Activated CD4-positive, alpha-beta T cell treated with anti-CD3 and anti-CD28 coated beads for 36 hours (primary cell): ENCODE measurements around the gene PTGR2. TPM values are rescaled to one million over a fixed set of nuclear protein-coding genes. Genes with fewer than 3 reads are reported as not detected.
"Not testable (repeated sequence)": the region's sequence is repeated elsewhere in the genome, so short reads cannot be mapped to it uniquely, and the experiment has no call there.

Experiments used
- ATAC-seq: fragments of 200-7000 bp; cut with Tn5 transposase; one replicate; pipeline ENCODE4 v1.10.0; 2021; ENCODE audit warnings: mild to moderate bottlenecking, moderate library complexity
- CTCF ChIA-PET: fragments of 350-600 bp; sonication (Branson Sonifier 250); formaldehyde crosslinking; loops from one replicate; lab custom pipeline; 2021; ENCODE audit warnings: antibody characterized with exemption; lab: Charles Lee
- POLR2A ChIA-PET: fragments of 350-600 bp; sonication (Branson Sonifier 250); formaldehyde crosslinking; loops from one replicate; lab custom pipeline; 2021; ENCODE audit warnings: antibody characterized with exemption, inconsistent platforms; lab: Charles Lee
- DNase-seq: peaks from one replicate; pipeline ENCODE4 v3.0.0-alpha.2; 2020
- H3K27ac Mint-ChIP-seq: one replicate; pipeline ENCODE4 v1.8.0; 2021; ENCODE audit warnings: mixed read lengths
- H3K27me3 Mint-ChIP-seq: one replicate; pipeline ENCODE4 v1.8.0; 2021; ENCODE audit warnings: mixed read lengths
- H3K36me3 Mint-ChIP-seq: one replicate; pipeline ENCODE4 v1.8.0; 2021; ENCODE audit warnings: low read depth, mixed read lengths
- H3K4me1 Mint-ChIP-seq: one replicate; pipeline ENCODE4 v1.8.0; 2021; ENCODE audit warnings: mixed read lengths
- H3K4me3 Mint-ChIP-seq: one replicate; pipeline ENCODE4 v1.8.0; 2021; ENCODE audit warnings: mild to moderate bottlenecking, moderate library complexity, mixed read lengths
- H3K9me3 Mint-ChIP-seq: one replicate; pipeline ENCODE4 v1.8.0; 2021; ENCODE audit warnings: low read depth, mixed read lengths
- intact Hi-C, 2 experiments: fragments of 100-400 bp; cut with DNase I in 1 of 2; cut with micrococcal nuclease in 1 of 2; formaldehyde crosslinking; loops; one replicate each; pipeline versions ENCODE4 v1.14.2 to v1.15.1; 2022 to 2024; cut with DNase I, micrococcal nuclease
- total RNA-seq, 2 experiments: library from RNA; stranded (reverse); gene quantifications; one replicate each; pipeline ENCODE4 v1.2.3, GENCODE V29; 2021

PTGR2 gene
- total RNA-seq, 2 experiments from 2014 or later, result 12.6 to 14.3 TPM

- DNase-seq, result no peak
- POLR2A ChIA-PET, result no interaction called here
- CTCF ChIA-PET, result interaction anchor here (1.7 to 12.9 kb wide), 2 partner anchors 18 to 106 kb away, joined by 5 to 170 read pairs; partner anchors contain the start of gene PTGR2
- Mint-ChIP-seq H3K4me1 (peaks cover 18% of the 10 kb centered on the region), H3K36me3 (no peaks in the 10 kb centered on the region), H3K9me3 (no peaks in the 10 kb centered on the region), H3K27ac (no peak overlapping the region), H3K4me3 (no peak overlapping the region), H3K27me3 (no peaks in the 10 kb centered on the region)
- no peak for ATAC-seq
- intact Hi-C loops, result no loop called here
Measured at GRCh38 chr14:73833034-73833433, 18.6 kb upstream of the PTGR2 start.

DNA sequence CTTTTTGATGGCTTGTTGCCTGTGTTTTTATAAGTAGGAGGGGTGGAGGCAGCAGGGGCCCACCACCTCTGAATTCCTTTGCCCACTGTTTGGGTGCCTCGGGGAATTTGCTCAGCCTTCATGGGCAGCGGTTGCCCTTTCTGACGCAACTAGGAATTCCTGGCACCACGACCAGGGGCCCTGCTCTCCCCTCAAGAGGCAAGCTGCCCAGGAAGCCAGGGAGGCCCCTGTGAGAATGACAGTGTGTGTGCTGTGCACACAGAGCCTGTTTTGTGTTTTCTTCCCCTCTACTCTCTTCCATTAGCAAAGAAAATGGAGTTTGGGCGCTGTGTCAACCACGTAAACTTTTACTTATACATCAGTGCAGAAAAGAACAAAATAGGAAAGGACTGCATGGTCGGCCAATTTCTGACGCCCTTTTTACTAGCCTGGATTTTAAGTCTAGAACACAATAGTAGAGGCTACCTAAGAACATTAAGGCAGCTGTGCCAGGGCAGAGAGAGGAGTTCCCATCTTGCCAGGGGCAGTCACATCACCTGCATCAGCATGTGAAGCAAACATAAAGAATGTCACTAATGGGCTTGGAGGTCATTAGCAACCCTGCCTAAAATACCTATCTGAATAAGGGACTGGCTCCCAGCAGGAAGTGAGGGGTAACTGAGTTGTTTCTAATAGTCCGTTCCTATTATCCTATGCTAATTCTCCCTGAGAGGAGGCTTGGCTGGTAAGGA lies 17.9 kb upstream of the PTGR2 start:
- ChIA-PET CTCF (interaction anchor here (0.7 to 12.9 kb wide), 2 partner anchors 9 to 106 kb away, joined by 4 to 170 read pairs; no protein-coding TSS in a partner anchor), POLR2A (no interaction called here)
- H3K27me3 Mint-ChIP-seq, result no peaks in the 10 kb centered on the region
- H3K27ac Mint-ChIP-seq, result no peak overlapping the region
- DNase-seq (no peak), ATAC-seq (no peak)
- peaks cover 18% of the 10 kb centered on the region for H3K4me1 Mint-ChIP-seq
- no peaks in the 10 kb centered on the region for H3K9me3 Mint-ChIP-seq
- H3K4me3 Mint-ChIP-seq, result no peak overlapping the region
- intact Hi-C loops, result no loop called here
- no peaks in the 10 kb centered on the region for H3K36me3 Mint-ChIP-seq

GRCh38 chr14:73834261-73834625 lies 17.4 kb upstream of the PTGR2 start:
- POLR2A ChIA-PET, result no interaction called here

GRCh38 chr14:73838293-73839034 lies 13.2 kb upstream of the PTGR2 start:
- H3K36me3 Mint-ChIP-seq, H3K4me3 Mint-ChIP-seq, intact Hi-C loops, DNase-seq, H3K4me1 Mint-ChIP-seq, H3K9me3 Mint-ChIP-seq, H3K27ac Mint-ChIP-seq, ATAC-seq, H3K27me3 Mint-ChIP-seq: not testable (repeated sequence)
- POLR2A ChIA-PET, result interaction anchor here (0.7 kb wide), 1 partner anchor 1984 kb away, joined by 5 read pairs; no protein-coding TSS in a partner anchor
- CTCF ChIA-PET, result interaction anchor here (0.8 kb wide), 1 partner anchor 186 kb away, joined by 3 read pairs; no protein-coding TSS in a partner anchor

More at GRCh38 chr14:73834261-73834625, 17.4 kb upstream of the PTGR2 start:
- DNase-seq (no peak), ATAC-seq (no peak)
- Mint-ChIP-seq H3K36me3 (no peaks in the 10 kb centered on the region), H3K4me1 (peaks cover 15% of the 10 kb centered on the region), H3K27me3 (no peaks in the 10 kb centered on the region), H3K27ac (no peak overlapping the region), H3K9me3 (no peaks in the 10 kb centered on the region), H3K4me3 (no peak overlapping the region)
- CTCF ChIA-PET, result interaction anchor here (0.7 to 12.9 kb wide), 3 partner anchors 10 to 107 kb away, joined by 3 to 170 read pairs (median 4); no protein-coding TSS in a partner anchor
- intact Hi-C loops, result no loop called here

DNA sequence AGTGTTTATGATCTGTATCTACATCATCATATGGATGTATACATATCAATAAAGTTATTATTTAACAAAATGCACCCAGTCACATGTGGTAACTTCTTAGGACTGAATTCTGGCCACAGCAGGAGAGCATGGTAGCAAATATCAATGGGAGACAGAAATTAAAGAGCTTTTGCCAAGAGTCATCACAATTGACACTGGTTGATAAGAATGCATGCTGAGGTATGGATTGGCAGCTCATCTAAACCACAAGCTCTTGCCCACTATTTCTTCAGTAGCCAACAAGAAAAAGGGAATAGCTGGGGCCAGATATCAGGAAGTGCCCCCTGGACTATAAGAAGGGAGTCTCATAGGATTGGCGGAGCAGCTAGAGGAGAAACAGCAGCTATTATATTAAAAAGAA lies 9.4 kb upstream of the PTGR2 start:
- Mint-ChIP-seq H3K9me3 (peaks cover 2% of the 10 kb centered on the region), H3K27ac (no peak overlapping the region), H3K27me3 (no peaks in the 10 kb centered on the region), H3K4me1 (no peaks in the 10 kb centered on the region), H3K4me3 (no peak overlapping the region), H3K36me3 (no peaks in the 10 kb centered on the region)
- POLR2A ChIA-PET, result no interaction called here
- intact Hi-C loops, result no loop called here
- CTCF ChIA-PET, result interaction anchor here (0.9 kb wide), 1 partner anchor 10 kb away, joined by 3 read pairs; no protein-coding TSS in a partner anchor
- no peak for ATAC-seq
- no peak for DNase-seq

DNA sequence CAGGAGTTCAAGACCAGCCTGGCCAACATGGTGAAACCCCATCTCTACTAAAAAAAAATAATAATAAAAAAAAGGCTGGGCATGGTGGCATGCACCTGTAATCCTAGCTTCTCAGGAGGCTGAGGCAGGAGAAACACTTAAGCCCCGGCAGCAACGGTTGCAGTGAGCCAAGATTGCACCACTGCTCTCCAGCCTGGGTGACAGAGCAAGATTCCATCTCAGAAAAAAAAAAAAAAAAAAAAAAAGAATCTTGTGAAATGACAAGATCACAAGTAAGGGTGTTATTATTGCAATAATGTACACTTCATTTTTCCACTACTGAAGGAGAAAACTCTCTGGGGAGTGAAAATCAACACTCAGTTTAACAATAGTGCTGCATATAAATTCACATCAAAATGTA lies 8.8 kb upstream of the PTGR2 start:
- ATAC-seq (no peak), DNase-seq (no peak)
- H3K9me3 Mint-ChIP-seq, result peaks cover 2% of the 10 kb centered on the region
- no peak overlapping the region for H3K4me3 Mint-ChIP-seq
- CTCF ChIA-PET, result interaction anchor here (0.9 to 1.3 kb wide), 2 partner anchors 11 to 13 kb away, joined by 3 to 5 read pairs; no protein-coding TSS in a partner anchor
- H3K27ac Mint-ChIP-seq, result no peak overlapping the region
- intact Hi-C loops, result no loop called here
- no peaks in the 10 kb centered on the region for H3K36me3 Mint-ChIP-seq
- no peaks in the 10 kb centered on the region for H3K4me1 Mint-ChIP-seq
- no peaks in the 10 kb centered on the region for H3K27me3 Mint-ChIP-seq
- POLR2A ChIA-PET, result no interaction called here

DNA sequence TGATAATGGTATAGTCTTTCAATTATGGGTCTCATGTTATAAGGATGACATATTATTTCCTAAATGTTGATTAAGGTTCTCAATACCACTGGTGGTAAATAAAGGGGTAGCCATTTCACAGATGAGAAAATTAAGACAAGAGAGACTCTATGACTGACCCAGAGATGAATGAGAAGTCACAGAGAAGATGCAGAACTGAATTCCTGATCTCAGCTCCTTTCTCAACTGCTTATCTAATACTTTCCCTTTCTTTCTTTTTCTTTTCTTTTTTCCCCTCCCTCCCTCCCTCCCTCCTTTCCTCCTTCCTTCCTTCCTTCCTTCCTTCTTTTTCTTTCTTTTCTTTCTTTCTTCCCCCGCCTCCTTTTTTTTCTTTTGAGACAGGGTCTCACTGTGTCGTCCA lies 8.3 kb upstream of the PTGR2 start:
- Mint-ChIP-seq H3K4me3 (no peak overlapping the region), H3K36me3 (no peaks in the 10 kb centered on the region), H3K4me1 (no peaks in the 10 kb centered on the region), H3K27ac (no peak overlapping the region), H3K9me3 (peaks cover 2% of the 10 kb centered on the region), H3K27me3 (no peaks in the 10 kb centered on the region)
- intact Hi-C loops, result no loop called here
- DNase-seq, result no peak
- ChIA-PET CTCF (interaction anchor here (1.1 to 1.3 kb wide), 2 partner anchors 10 to 14 kb away, joined by 4 to 5 read pairs; no protein-coding TSS in a partner anchor), POLR2A (no interaction called here)
- ATAC-seq, result no peak

DNA sequence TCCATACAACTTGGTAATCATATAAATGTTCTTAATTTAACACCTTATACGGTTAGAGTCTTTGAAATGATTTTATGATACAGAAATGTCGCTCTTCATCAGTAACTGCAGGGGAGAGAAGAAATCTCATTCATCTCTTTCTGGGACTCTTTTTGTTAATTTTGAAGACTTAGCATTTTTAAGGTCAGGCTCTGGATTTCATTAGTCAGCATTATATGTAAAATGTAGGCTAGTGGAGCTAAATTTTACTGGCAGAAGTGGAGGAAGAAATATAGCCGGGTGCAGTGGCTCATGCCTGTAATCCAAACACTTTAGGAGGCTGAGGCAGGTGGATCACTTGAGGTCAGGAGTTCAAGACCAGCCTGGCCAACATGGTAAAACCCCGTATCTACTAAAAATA lies 4.7 kb upstream of the PTGR2 start:
- Mint-ChIP-seq H3K9me3 (peaks cover 2% of the 10 kb centered on the region), H3K4me3 (no peak overlapping the region), H3K4me1 (peaks cover 9% of the 10 kb centered on the region), H3K27me3 (no peaks in the 10 kb centered on the region), H3K27ac (no peak overlapping the region), H3K36me3 (peaks cover 2% of the 10 kb centered on the region)
- ATAC-seq (no peak), DNase-seq (no peak)
- intact Hi-C loops, result no loop called here
- ChIA-PET POLR2A (no interaction called here), CTCF (interaction anchor here (0.6 to 0.7 kb wide), 4 partner anchors 19 to 133 kb away, joined by 3 to 5 read pairs (median 4); no protein-coding TSS in a partner anchor)

- POLR2A ChIA-PET, result interaction anchor here (0.6 to 2.0 kb wide), 9 partner anchors 31 to 674 kb away, joined by 3 to 10 read pairs (median 3); partner anchors contain the start of genes FAM161B and ZNF410
- peak overlapping the region; percentile 100 for H3K27ac Mint-ChIP-seq
Measured at GRCh38 chr14:73851000-73851399, 631 bp upstream of the PTGR2 start.

GRCh38 chr14:73859145-73859544 lies 7.5 kb downstream of the PTGR2 start:
- H3K27ac Mint-ChIP-seq, result no peak overlapping the region
- no peaks in the 10 kb centered on the region for H3K27me3 Mint-ChIP-seq
- intact Hi-C loops, result no loop called here
- ATAC-seq (no peak), DNase-seq (no peak)
- ChIA-PET POLR2A (no interaction called here), CTCF (no interaction called here)
- H3K4me1 Mint-ChIP-seq, result no peaks in the 10 kb centered on the region
- peaks cover 2% of the 10 kb centered on the region for H3K36me3 Mint-ChIP-seq
- no peaks in the 10 kb centered on the region for H3K9me3 Mint-ChIP-seq
- no peak overlapping the region for H3K4me3 Mint-ChIP-seq

More at GRCh38 chr14:73851000-73851399, 631 bp upstream of the PTGR2 start:
- CTCF ChIA-PET, result interaction anchor here (0.5 to 2.5 kb wide), 11 partner anchors 19 to 160 kb away, joined by 3 to 12 read pairs (median 4); partner anchors contain the start of gene ZNF410
- peak overlapping the region; percentile 98 for H3K4me3 Mint-ChIP-seq
- H3K36me3 Mint-ChIP-seq, result peaks cover 7% of the 10 kb centered on the region
- no peak for ATAC-seq
- no peaks in the 10 kb centered on the region for H3K27me3 Mint-ChIP-seq
- no peak for DNase-seq
- intact Hi-C loops, result loop anchor here in 1 of 2 experiments (1.0 kb wide), 3 partner anchors 21 to 91 kb away; partner anchors contain the start of gene ZNF410
- peaks cover 24% of the 10 kb centered on the region for H3K4me1 Mint-ChIP-seq
- H3K9me3 Mint-ChIP-seq, result no peaks in the 10 kb centered on the region

GRCh38 chr14:73861073-73861472 lies 9.4 kb downstream of the PTGR2 start:
- DNase-seq, result no peak
- CTCF ChIA-PET, result no interaction called here
- POLR2A ChIA-PET, result no interaction called here
- H3K4me3 Mint-ChIP-seq, result no peak overlapping the region
- H3K4me1 Mint-ChIP-seq, result no peaks in the 10 kb centered on the region
- intact Hi-C loops, result no loop called here
- no peaks in the 10 kb centered on the region for H3K9me3 Mint-ChIP-seq
- peaks cover 4% of the 10 kb centered on the region for H3K36me3 Mint-ChIP-seq
- no peak for ATAC-seq
- no peaks in the 10 kb centered on the region for H3K27me3 Mint-ChIP-seq
- no peak overlapping the region for H3K27ac Mint-ChIP-seq
